Mesothelial cell of epicardium (in vitro differentiated cells): Measurements from ENCODE around the gene RPS6KC1. TPM values are rescaled to one million over a fixed set of nuclear protein-coding genes. Genes with fewer than 3 reads are reported as not detected.

Source experiments
- DNase-seq, 2 experiments: peaks; one replicate each; pipeline ENCODE4 v3.0.0; 2021; ENCODE audit warnings: low spot score in 2 of 2; ENCODE audit not compliant: unreplicated experiment in 2 of 2
- H3K27ac Mint-ChIP-seq: 2 replicates; pipeline ENCODE4 v1.8.0; 2021; ENCODE audit warnings: mixed read lengths
- H3K27me3 Mint-ChIP-seq: 2 replicates; pipeline ENCODE4 v1.8.0; 2021; ENCODE audit warnings: low read depth, mixed read lengths
- H3K36me3 Mint-ChIP-seq: 2 replicates; pipeline ENCODE4 v1.8.0; 2021; ENCODE audit warnings: mixed read lengths
- H3K4me1 Mint-ChIP-seq: 2 replicates; pipeline ENCODE4 v1.8.0; 2021; ENCODE audit warnings: mixed read lengths
- H3K4me3 Mint-ChIP-seq: 2 replicates; pipeline ENCODE4 v1.8.0; 2021; ENCODE audit warnings: mild to moderate bottlenecking, moderate library complexity, mixed read lengths
- H3K9me3 Mint-ChIP-seq: 2 replicates; pipeline ENCODE4 v1.8.0; 2021; ENCODE audit warnings: mixed read lengths
- CTCF ChIP-seq: fragments of 200-600 bp; sonication (generic); IDR thresholded peaks from one replicate; pipeline ENCODE4 v1.5.0; 2021; ENCODE audit warnings: antibody characterized with exemption; ENCODE audit not compliant: unreplicated experiment
- total RNA-seq: library from RNA; stranded (reverse); gene quantifications from 3 replicates; pipeline ENCODE4 v1.2.1, GENCODE V29; 2021

The RPS6KC1 gene
- total RNA-seq = 27.9 to 28.5 TPM (median 28.4 TPM) in 3 replicates

GRCh38 chr1:213051127-213051880 is at the start of gene RPS6KC1:
Gene RPS6KC1 (plus strand): TSS chr1:213051241. CDS start chr1:213051405, 164 bp downstream.
- peak; percentile 47 to 75 for DNase-seq
- no peak for TF ChIP-seq CTCF
- Mint-ChIP-seq H3K4me3 (peak within 1 kb of the TSS; percentile 91), H3K27me3 (peaks cover 13% of the 10 kb centered on the region), H3K27ac (peak within 1 kb of the TSS; percentile 80), H3K4me1 (peaks cover 40% of the 10 kb centered on the region), H3K9me3 (peaks cover 15% of the 10 kb centered on the region), H3K36me3 (peaks cover 1% of the 10 kb centered on the region)

GRCh38 chr1:213003256-213003655 is 47.8 kb upstream of the RPS6KC1 start:
- Mint-ChIP-seq H3K4me3 (no peak overlapping the region), H3K36me3 (peaks cover 24% of the 10 kb centered on the region)

GRCh38 chr1:213008564-213008963 is 42.5 kb upstream of the RPS6KC1 start:
- Mint-ChIP-seq H3K27ac (no peak overlapping the region), H3K27me3 (no peaks in the 10 kb centered on the region), H3K9me3 (no peaks in the 10 kb centered on the region), H3K4me3 (no peak overlapping the region), H3K4me1 (peaks cover 2% of the 10 kb centered on the region), H3K36me3 (peaks cover 17% of the 10 kb centered on the region)
- no peak for TF ChIP-seq CTCF
- DNase-seq = no peak

More at GRCh38 chr1:213003256-213003655, 47.8 kb upstream of the RPS6KC1 start:
- Mint-ChIP-seq H3K4me1 (peaks cover 2% of the 10 kb centered on the region), H3K27me3 (no peaks in the 10 kb centered on the region), H3K9me3 (no peaks in the 10 kb centered on the region), H3K27ac (no peak overlapping the region)
- TF ChIP-seq CTCF = no peak
- no peak for DNase-seq

GRCh38 chr1:213014642-213015041 is 36.4 kb upstream of the RPS6KC1 start:
- no peaks in the 10 kb centered on the region for H3K9me3 Mint-ChIP-seq
- H3K36me3 Mint-ChIP-seq = peaks cover 11% of the 10 kb centered on the region
- H3K4me1 Mint-ChIP-seq = peaks cover 15% of the 10 kb centered on the region
- no peaks in the 10 kb centered on the region for H3K27me3 Mint-ChIP-seq
- H3K27ac Mint-ChIP-seq = peak overlapping the region; percentile 100
- DNase-seq = no peak
- peak overlapping the region; percentile 100 for H3K4me3 Mint-ChIP-seq
- TF ChIP-seq CTCF = no peak

GRCh38 chr1:213015099-213016050 is 35.7 kb upstream of the RPS6KC1 start, which contains the start of gene ANGEL2:
Gene ANGEL2 (minus strand): TSS chr1:213015867. CDS start chr1:213015671, 196 bp downstream.
- no peak for TF ChIP-seq CTCF
- Mint-ChIP-seq H3K9me3 (no peaks in the 10 kb centered on the region), H3K4me1 (peaks cover 15% of the 10 kb centered on the region), H3K4me3 (peak within 1 kb of the TSS; percentile 100), H3K36me3 (peaks cover 11% of the 10 kb centered on the region), H3K27ac (peak within 1 kb of the TSS; percentile 100), H3K27me3 (peaks cover 3% of the 10 kb centered on the region)
- peak; percentile 84 to 90 for DNase-seq
